Prostate gland (tissue), 2 donors: ENCODE data around the gene KLK8. TPM values are rescaled to one million over a fixed set of nuclear protein-coding genes. Genes with fewer than 3 reads are reported as not detected.
"Not testable (repeated sequence)": the region's sequence is repeated elsewhere in the genome, so short reads cannot be mapped to it uniquely, and the experiment has no call there.

Experiments
- DNase-seq: peaks from one replicate; pipeline ENCODE4 v3.0.0-alpha.2; 2019; ENCODE audit warnings: low spot score
- H3K27ac ChIP-seq, 2 donors: fragments of 200-600 bp; sonication (generic); 2 replicates each; pipeline ENCODE4 v1.5.1; 2017 to 2019
- H3K27me3 ChIP-seq: fragments of 200-600 bp; sonication (generic); replicated peaks from 2 replicates; pipeline ENCODE4 v1.5.1; 2019; ENCODE audit not compliant: insufficient read depth
- H3K36me3 ChIP-seq, 2 donors: fragments of 200-600 bp; sonication (generic); 1 replicate in 1 of 2; 2 replicates in 1 of 2; pipeline versions ENCODE4 v1.5.1 to v1.8.1; 2017 to 2019
- H3K4me1 ChIP-seq: fragments of 200-600 bp; sonication (generic); replicated peaks from 2 replicates; pipeline ENCODE4 v1.5.1; 2019
- H3K4me3 ChIP-seq, 2 donors: fragments of 200-600 bp; sonication (generic); 2 replicates each; pipeline ENCODE4 v1.5.1; 2017 to 2019
- H3K9me3 ChIP-seq: fragments of 200-600 bp; sonication (generic); 2 replicates; pipeline ENCODE4 v1.5.1; 2017
- CTCF ChIP-seq, 4 experiments: fragments of 200-600 bp in 2 of 4; fragments of 450-650 bp in 2 of 4; sonication (generic) in 2 of 4; IDR thresholded peaks; 1 replicate in 3 of 4; 2 replicates in 1 of 4; pipeline ENCODE4 v1.5.1; 2016 to 2019; ENCODE audit warnings: antibody characterized with exemption in 4 of 4, mild to moderate bottlenecking in 2 of 4, moderate library complexity in 2 of 4
- POLR2A ChIP-seq: fragments of 450-650 bp; IDR thresholded peaks from one replicate; pipeline ENCODE4 v1.6.1; 2016; ENCODE audit warnings: antibody characterized with exemption, mild to moderate bottlenecking
- POLR2AphosphoS5 ChIP-seq: sonication (generic); formaldehyde crosslinking; IDR thresholded peaks from one replicate; pipeline ENCODE4 v1.6.1; 2017; ENCODE audit warnings: antibody characterized with exemption
- WGBS: methylation state at CpG from one replicate; pipeline ENCODE4 v1.1.5; 2018; 5-methylcytosine and 5-hydroxymethylcytosine counted together
- intact Hi-C: fragments of 100-400 bp; cut with DNase I; formaldehyde crosslinking; loops from one replicate; pipeline ENCODE4 v1.14.2; 2022
- total RNA-seq, 2 donors: library from RNA; depleted of rRNA; stranded (reverse); fragments of >200 nt; gene quantifications; one replicate each; pipeline ENCODE4 v1.1.0, GENCODE V29; 2016

The KLK8 gene
- total RNA-seq, 2 donors from 2014 or later, result not detected

DNA sequence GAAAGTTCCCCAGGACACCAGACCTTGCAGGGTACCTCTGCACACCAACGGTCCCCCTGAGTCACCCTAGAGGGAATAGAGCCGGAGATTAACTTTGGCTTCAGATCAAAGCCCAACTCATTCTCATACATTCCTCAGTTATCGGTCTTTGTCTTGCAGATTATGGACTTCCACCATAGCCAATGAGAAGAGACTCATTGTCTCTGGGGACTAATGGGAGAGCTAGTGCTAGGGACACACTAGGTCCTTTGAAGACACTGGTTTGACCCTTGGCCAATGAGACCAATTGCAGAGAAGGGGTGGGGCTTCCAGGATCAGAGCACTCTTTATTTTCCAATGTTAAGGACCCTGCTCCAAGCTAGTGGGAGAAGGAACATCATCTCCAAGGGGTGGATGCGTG, 23.8 kb downstream of the KLK8 start:
- Histone ChIP-seq H3K27ac (no peak overlapping the region), H3K4me3 (no peak overlapping the region), H3K27me3 (no peaks in the 10 kb centered on the region), H3K9me3 (no peaks in the 10 kb centered on the region), H3K4me1 (no peaks in the 10 kb centered on the region), H3K36me3 (no peaks in the 10 kb centered on the region)
- intact Hi-C loops, result no loop called here
- no peak for TF ChIP-seq POLR2A
- TF ChIP-seq POLR2AphosphoS5, result no peak
- no peak for TF ChIP-seq CTCF (IDR thresholded peaks at IDR 0.05)
- WGBS, result 77% methylated on average over 4 of the region's 4 CpGs
- no peak for DNase-seq

- Histone ChIP-seq H3K36me3 (no peaks in the 10 kb centered on the region), H3K4me3 (no peak overlapping the region), H3K27ac (no peak overlapping the region), H3K4me1 (no peaks in the 10 kb centered on the region), H3K27me3 (no peaks in the 10 kb centered on the region), H3K9me3 (no peaks in the 10 kb centered on the region)
- 14% methylated on average over 8 of the region's 8 CpGs for WGBS
- intact Hi-C loops, result no loop called here
- peak; percentile 32 for DNase-seq
- TF ChIP-seq CTCF (IDR thresholded peaks at IDR 0.05) (no peak), POLR2A (no peak), POLR2AphosphoS5 (no peak)
Observed at GRCh38 chr19:50975766-50976165, 25.6 kb downstream of the KLK8 start.

- no peak overlapping the region for H3K4me3 ChIP-seq
- H3K9me3 ChIP-seq, result no peaks in the 10 kb centered on the region
- H3K27me3 ChIP-seq, result no peaks in the 10 kb centered on the region
- intact Hi-C loops, result no loop called here
- H3K4me1 ChIP-seq, result no peaks in the 10 kb centered on the region
- no peaks in the 10 kb centered on the region for H3K36me3 ChIP-seq
- TF ChIP-seq POLR2A (no peak), CTCF (IDR thresholded peaks at IDR 0.05) (no peak), POLR2AphosphoS5 (no peak)
- 16% methylated on average over 7 of the region's 9 CpGs for WGBS
- no peak overlapping the region for H3K27ac ChIP-seq
- no peak for DNase-seq
Observed at GRCh38 chr19:50974702-50975556, 26.5 kb downstream of the KLK8 start.

GRCh38 chr19:50972795-50973376, 28.5 kb downstream of the KLK8 start:
- intact Hi-C loops, result no loop called here
- Histone ChIP-seq H3K4me1 (no peaks in the 10 kb centered on the region), H3K4me3 (no peak overlapping the region), H3K27ac (no peak overlapping the region), H3K9me3 (no peaks in the 10 kb centered on the region), H3K36me3 (no peaks in the 10 kb centered on the region), H3K27me3 (peaks cover 2% of the 10 kb centered on the region)
- WGBS, result 85% methylated on average over 9 of the region's 9 CpGs
- TF ChIP-seq CTCF (IDR thresholded peaks at IDR 0.05) (no peak), POLR2A (no peak), POLR2AphosphoS5 (no peak)
- DNase-seq, result no peak

DNA sequence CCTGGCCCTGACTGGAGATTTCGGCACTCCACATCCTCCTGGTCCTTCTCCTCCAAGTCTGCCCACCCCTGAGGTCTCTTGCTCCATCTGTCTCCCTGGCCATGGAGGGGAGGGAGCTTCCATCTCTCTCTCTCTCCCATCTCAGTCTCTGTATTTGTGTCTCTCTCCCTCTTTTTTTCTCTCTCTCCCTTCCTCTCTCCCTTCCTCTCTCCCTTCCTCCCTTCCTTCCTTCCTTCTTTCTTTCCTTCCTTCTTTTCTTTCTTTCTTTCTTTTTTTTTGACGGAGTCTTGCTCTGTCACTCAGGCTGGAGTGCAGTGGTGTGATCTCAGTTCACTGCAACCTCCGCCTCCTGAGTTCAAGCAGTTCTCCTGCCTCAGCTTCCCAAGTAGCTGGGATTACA, 31.6 kb downstream of the KLK8 start:
- DNase-seq, H3K36me3 ChIP-seq, H3K27me3 ChIP-seq, H3K4me3 ChIP-seq, H3K4me1 ChIP-seq, H3K9me3 ChIP-seq, intact Hi-C loops, H3K27ac ChIP-seq: not testable (repeated sequence)
- 73% methylated on average over 3 of the region's 3 CpGs for WGBS
